Lung (tissue), 12 donors: ENCODE data around the gene GPR25. TPM values are rescaled to one million over a fixed set of nuclear protein-coding genes. Genes with fewer than 3 reads are reported as not detected.

Source experiments
- ATAC-seq: fragments of 200-7000 bp; cut with Tn5 transposase; one replicate; pipeline ENCODE4 v1.9.1; 2020; ENCODE audit warnings: moderate number of reproducible peaks; ENCODE audit not compliant: insufficient read depth, low FRiP score
- DNase-seq, 3 donors: peaks; one replicate each; pipeline ENCODE4 v3.0.0-alpha.2; 2013 to 2017
- H3K27ac ChIP-seq, 2 donors: one replicate each; pipeline ENCODE4 v1.5.1; 2013; ENCODE audit warnings: mild to moderate bottlenecking in 2 of 2, moderate library complexity in 2 of 2, control low read depth in 1 of 2, inconsistent platforms in 1 of 2, low read depth in 1 of 2, low read length in 1 of 2
- H3K27me3 ChIP-seq, 3 donors: one replicate each; pipeline ENCODE4 v1.5.1; 2013; ENCODE audit warnings: low read length in 2 of 3; ENCODE audit not compliant: control insufficient read depth in 3 of 3, insufficient read depth in 3 of 3
- H3K36me3 ChIP-seq, 4 donors: one replicate each; pipeline ENCODE4 v1.5.1; 2013; ENCODE audit warnings: low read length in 4 of 4, mild to moderate bottlenecking in 1 of 4, moderate library complexity in 1 of 4; ENCODE audit not compliant: control insufficient read depth in 4 of 4, insufficient read depth in 4 of 4
- H3K4me1 ChIP-seq, 5 donors: one replicate each; pipeline ENCODE4 v1.5.1; 2013; ENCODE audit warnings: low read length in 5 of 5, mild to moderate bottlenecking in 2 of 5, moderate library complexity in 1 of 5; ENCODE audit not compliant: control insufficient read depth in 5 of 5, insufficient read depth in 5 of 5
- H3K4me3 ChIP-seq: one replicate; pipeline ENCODE4 v1.5.1; 2013; ENCODE audit warnings: mild to moderate bottlenecking, control low read depth, moderate library complexity
- H3K9ac ChIP-seq, 2 donors: one replicate each; pipeline ENCODE4 v1.5.1; 2013; ENCODE audit warnings: low read length in 2 of 2, control low read depth in 1 of 2; ENCODE audit not compliant: insufficient read depth in 1 of 2
- H3K9me3 ChIP-seq, 4 donors: one replicate each; pipeline ENCODE4 v1.5.1; 2013; ENCODE audit warnings: low read length in 3 of 4, mild to moderate bottlenecking in 1 of 4, moderate library complexity in 1 of 4; ENCODE audit not compliant: control insufficient read depth in 4 of 4, insufficient read depth in 3 of 4
- WGBS, 2 donors: extraction: QIAGEN DNeasy Blood & Tissue Kit; methylation state at CpG; one replicate each; pipeline ENCODE4 v1.1.7; 2013; 5-methylcytosine and 5-hydroxymethylcytosine counted together
- polyA plus RNA-seq, 2 donors: library from polyadenylated mRNA; stranded (reverse); fragments of 200-250 nt; gene quantifications; one replicate each; pipeline ENCODE4 v1.2.1, GENCODE V29; 2013
- total RNA-seq, 2 donors: library from RNA; depleted of rRNA in 1 of 2; stranded (reverse); fragments of >200 nt in 1 of 2; gene quantifications; one replicate each; pipeline ENCODE4 v1.2.1, GENCODE V29; 2014 to 2021
- TF ChIP-seq, protein P1 (sequence below): IDR thresholded peaks from 2 replicates; pipeline ENCODE4 v1.5.1; 2012; ENCODE audit warnings: mild to moderate bottlenecking; ENCODE audit errors: control extremely low read depth, extremely low read depth
- donor health status: control.
- donor health status: control.
- donor health status: Bipolar disorder and iron deficiency.
- donor health status: healthy.
- donor health status: DM: yes; HTN: yes; CAD: no.

The GPR25 gene
- total and polyA plus RNA-seq, 4 donors, result 0.16 to 1.0 (median 0.63) TPM

DNA sequence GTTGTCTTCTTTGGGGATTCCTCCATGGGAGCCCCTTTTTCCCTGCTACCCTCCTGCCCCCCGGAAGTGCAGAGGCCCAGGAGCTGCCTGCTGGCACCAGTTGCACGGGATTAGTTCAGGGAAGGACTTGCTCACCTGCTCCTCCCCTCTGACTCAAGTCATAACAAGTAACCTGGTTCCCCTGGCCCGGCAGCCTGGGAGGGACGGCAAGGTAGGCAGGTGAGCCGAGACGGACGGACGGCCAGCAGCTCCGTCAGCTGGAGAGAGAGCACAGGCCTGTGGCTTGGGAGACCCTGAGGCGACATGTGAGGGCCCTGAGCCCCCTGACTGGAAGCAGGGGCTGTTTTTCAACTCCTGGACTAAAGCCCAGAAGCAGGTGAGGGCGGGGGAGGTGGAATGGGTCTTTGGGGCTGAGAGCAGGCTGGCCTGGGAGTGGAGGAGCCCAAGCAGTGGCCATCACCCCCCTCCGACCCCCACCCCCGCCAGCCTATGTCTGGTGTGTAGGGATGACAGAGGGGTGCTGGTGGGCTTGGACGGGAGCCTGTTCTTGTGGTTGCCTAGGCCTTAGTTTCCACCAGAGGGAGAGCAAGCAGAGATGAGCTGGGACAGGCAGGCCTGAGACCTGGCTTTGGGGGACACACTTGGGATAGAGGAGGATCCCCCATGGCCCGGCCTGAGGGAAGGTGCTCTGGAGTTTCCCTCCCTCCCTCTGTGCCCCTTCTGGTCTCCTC, 22.1 kb downstream of the GPR25 start, which contains the start of gene INAVA:
INAVA (plus strand) TSS at position 189 of the 731 bp plus-strand sequence. CDS start 3,501 bp downstream, outside the sequence.
- TF ChIP-seq, protein P1, sequence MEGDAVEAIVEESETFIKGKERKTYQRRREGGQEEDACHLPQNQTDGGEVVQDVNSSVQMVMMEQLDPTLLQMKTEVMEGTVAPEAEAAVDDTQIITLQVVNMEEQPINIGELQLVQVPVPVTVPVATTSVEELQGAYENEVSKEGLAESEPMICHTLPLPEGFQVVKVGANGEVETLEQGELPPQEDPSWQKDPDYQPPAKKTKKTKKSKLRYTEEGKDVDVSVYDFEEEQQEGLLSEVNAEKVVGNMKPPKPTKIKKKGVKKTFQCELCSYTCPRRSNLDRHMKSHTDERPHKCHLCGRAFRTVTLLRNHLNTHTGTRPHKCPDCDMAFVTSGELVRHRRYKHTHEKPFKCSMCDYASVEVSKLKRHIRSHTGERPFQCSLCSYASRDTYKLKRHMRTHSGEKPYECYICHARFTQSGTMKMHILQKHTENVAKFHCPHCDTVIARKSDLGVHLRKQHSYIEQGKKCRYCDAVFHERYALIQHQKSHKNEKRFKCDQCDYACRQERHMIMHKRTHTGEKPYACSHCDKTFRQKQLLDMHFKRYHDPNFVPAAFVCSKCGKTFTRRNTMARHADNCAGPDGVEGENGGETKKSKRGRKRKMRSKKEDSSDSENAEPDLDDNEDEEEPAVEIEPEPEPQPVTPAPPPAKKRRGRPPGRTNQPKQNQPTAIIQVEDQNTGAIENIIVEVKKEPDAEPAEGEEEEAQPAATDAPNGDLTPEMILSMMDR, result no peak
- Histone ChIP-seq H3K4me1 (peaks cover 0 to 38% (median 13%) of the 10 kb centered on the region in 5 donors), H3K9ac (peak within 1 kb of the TSS in 1 of 2 donors; percentile 23), H3K9me3 (no peaks in the 10 kb centered on the region), H3K4me3 (no peak within 1 kb of the TSS), H3K27ac (peak within 1 kb of the TSS in 1 of 2 donors; percentile 62), H3K36me3 (peaks cover 0 to 4% (median 1%) of the 10 kb centered on the region in 4 donors), H3K27me3 (no peaks in the 10 kb centered on the region)
- WGBS, 2 donors, result 75 to 84% methylated on average over 15 of the region's 15 CpGs
- ATAC-seq (no peak), DNase-seq (peak; percentile 29 to 52 (median 43))

DNA sequence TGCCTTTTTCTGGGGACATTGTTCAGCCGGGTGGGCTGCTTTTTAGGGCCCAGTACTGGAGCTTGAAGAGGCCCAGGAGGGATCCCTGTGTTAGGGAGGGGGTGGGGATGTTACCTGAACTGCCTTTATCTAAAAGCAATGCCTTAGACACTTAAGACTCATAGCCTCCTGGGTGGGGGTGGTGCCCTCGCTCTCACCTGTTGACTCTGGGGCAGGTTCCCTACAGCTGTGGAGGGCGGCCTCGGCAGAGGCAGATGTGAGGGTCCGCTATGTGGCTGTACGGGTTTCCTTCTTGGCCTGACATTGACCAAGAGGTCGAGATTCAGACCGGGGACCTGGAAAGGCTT, 22.6 kb downstream of the GPR25 start:
- H3K9me3 ChIP-seq, result no peaks in the 10 kb centered on the region
- TF ChIP-seq, protein P1, result no peak
- 70 to 83% methylated on average over 8 of the region's 8 CpGs for WGBS, 2 donors
- DNase-seq, result peak; percentile 15 to 35 (median 29)
- no peak overlapping the region for H3K4me3 ChIP-seq
- H3K9ac ChIP-seq, result peak overlapping the region in 1 of 2 donors; percentile 23
- H3K27ac ChIP-seq, result peak overlapping the region in 1 of 2 donors; percentile 62
- H3K27me3 ChIP-seq, result no peaks in the 10 kb centered on the region
- no peak for ATAC-seq
- peaks cover 0 to 7% (median 1%) of the 10 kb centered on the region in 4 donors for H3K36me3 ChIP-seq
- H3K4me1 ChIP-seq, result peaks cover 0 to 36% (median 13%) of the 10 kb centered on the region in 5 donors

DNA sequence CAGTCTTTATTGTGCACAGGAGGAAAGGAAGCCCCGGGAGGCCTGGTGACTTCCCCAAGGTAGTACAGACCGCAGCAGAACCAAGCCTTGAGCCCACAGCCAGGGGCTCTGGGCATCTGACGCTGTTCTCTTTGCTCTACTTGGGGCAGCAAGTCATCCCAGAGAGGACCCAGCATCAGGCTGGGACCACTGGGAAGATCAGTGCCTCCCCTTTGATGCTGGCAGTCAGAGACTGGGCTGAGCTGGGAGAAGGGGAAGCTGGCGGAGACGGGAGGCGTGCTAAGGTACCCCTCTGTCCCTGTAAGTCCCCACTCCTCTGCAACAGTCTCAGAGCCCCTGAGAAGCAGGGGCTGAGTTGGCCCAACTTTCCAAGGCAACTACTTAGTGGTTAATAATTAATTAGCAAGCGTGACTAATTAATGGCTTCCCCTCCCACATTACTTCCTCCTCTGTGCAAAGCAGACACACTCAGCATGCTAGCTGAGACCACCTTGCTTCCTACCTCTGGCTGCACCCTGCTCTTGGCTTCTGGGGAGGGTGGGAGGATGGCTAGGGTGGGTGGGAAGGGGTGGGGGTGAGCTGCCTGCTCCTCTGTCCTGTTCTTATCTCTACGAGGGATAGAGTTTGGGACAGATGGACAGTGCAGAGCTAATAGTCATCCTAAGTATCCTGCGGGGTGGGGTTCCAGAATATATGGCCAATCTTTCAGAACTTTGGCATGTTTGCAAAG, 23.2 kb downstream of the GPR25 start:
- no peaks in the 10 kb centered on the region for H3K9me3 ChIP-seq
- TF ChIP-seq, protein P1, result no peak
- H3K4me3 ChIP-seq, result no peak overlapping the region
- ATAC-seq (no peak), DNase-seq (peak in 1 of 3 donors; percentile 50)
- no peaks in the 10 kb centered on the region for H3K27me3 ChIP-seq
- peak overlapping the region in 1 of 2 donors; percentile 2 for H3K27ac ChIP-seq
- H3K9ac ChIP-seq, result peak overlapping the region in 1 of 2 donors; percentile 23
- peaks cover 0 to 7% (median 1%) of the 10 kb centered on the region in 4 donors for H3K36me3 ChIP-seq
- WGBS, 2 donors, result 72 to 83% methylated on average over 9 of the region's 9 CpGs
- H3K4me1 ChIP-seq, result peaks cover 0 to 32% (median 9%) of the 10 kb centered on the region in 5 donors
